Adrenal gland (tissue), 12 donors: ENCODE measurements around the gene HYI. TPM values are rescaled to one million over a fixed set of nuclear protein-coding genes. Genes with fewer than 3 reads are reported as not detected.
"Not testable (repeated sequence)": the region's sequence is repeated elsewhere in the genome, so short reads cannot be mapped to it uniquely, and the experiment has no call there.

ENCODE experiments used
- DNase-seq, 7 donors: peaks; one replicate each; pipeline ENCODE4 v3.0.0-alpha.2; 2019 to 2020
- H3K27ac ChIP-seq, 5 donors: fragments of 200-600 bp; sonication (generic) in 4 of 5; 1 replicate in 3 of 5; 2 replicates in 2 of 5; pipeline versions ENCODE4 v1.5.1 to v1.8.0; 2016 to 2020; ENCODE audit warnings: mild to moderate bottlenecking in 1 of 5
- H3K27me3 ChIP-seq: fragments of 200-600 bp; 2 replicates; pipeline ENCODE4 v1.8.0; 2021
- H3K36me3 ChIP-seq, 2 donors: fragments of 200-600 bp; replicated peaks in 1 of 2; 1 replicate in 1 of 2; 2 replicates in 1 of 2; pipeline versions ENCODE4 v1.5.1 to v1.8.0; 2018 to 2022
- H3K4me1 ChIP-seq, 2 donors: fragments of 200-600 bp; replicated peaks in 1 of 2; 1 replicate in 1 of 2; 2 replicates in 1 of 2; pipeline versions ENCODE4 v1.5.1 to v1.8.0; 2018 to 2021
- H3K4me3 ChIP-seq, 4 donors: fragments of 200-600 bp; sonication (generic) in 3 of 4; one replicate each; pipeline ENCODE4 v1.5.1; 2016 to 2018
- H3K9me3 ChIP-seq, 3 donors: fragments of 200-600 bp; sonication (generic) in 1 of 3; replicated peaks in 1 of 3; 1 replicate in 2 of 3; 2 replicates in 1 of 3; pipeline versions ENCODE4 v1.5.1 to v1.8.0; 2016 to 2021
- POLR2A ChIP-seq, 2 donors: fragments of 450-650 bp; IDR thresholded peaks; one replicate each; pipeline ENCODE4 v1.6.1; 2017; ENCODE audit warnings: antibody characterized with exemption in 2 of 2, mild to moderate bottlenecking in 2 of 2, moderate library complexity in 1 of 2
- WGBS, 4 donors: extraction: QIAGEN DNeasy Blood & Tissue Kit in 2 of 4; methylation state at CpG; one replicate each; pipeline versions ENCODE4 v1.1.5 to v1.1.7; 2013 to 2017; 5-methylcytosine and 5-hydroxymethylcytosine counted together
- intact Hi-C, 2 donors: fragments of 100-400 bp; cut with DNase I; formaldehyde crosslinking; loops; one replicate each; pipeline versions ENCODE4 v1.14.1 to v1.15.0; 2022 to 2023
- polyA plus RNA-seq, 3 donors: library from polyadenylated mRNA; stranded (reverse); fragments of 200-250 nt in 2 of 3; fragments of 350-450 nt in 1 of 3; fragmentation: Illumina TruSeq in 1 of 3; extraction: RNeasy Lipid Tissue Mini Kit (QIAGEN cat#74804) in 1 of 3; gene quantifications; one replicate each; pipeline ENCODE4 v1.2.3, GENCODE V29; 2013 to 2014
- total RNA-seq, 9 donors: library from RNA; depleted of rRNA in 4 of 9; stranded (reverse); fragments of >200 nt in 4 of 9; fragments of 120-200 nt in 1 of 9; fragmentation: NEBNext Ultra II Directional in 1 of 9; extraction: Animal tissue kit (Norgen Biotek cat#: 25700) in 1 of 9; gene quantifications; one replicate each; pipeline versions ENCODE4 v1.1.0 to v1.2.4, GENCODE V29; 2013 to 2023
- TF ChIP-seq, protein P1 (sequence below), 6 experiments: fragments of 450-650 bp in 4 of 6; fragments of 200-600 bp in 2 of 6; sonication (generic) in 1 of 6; IDR thresholded peaks; 1 replicate in 5 of 6; 2 replicates in 1 of 6; pipeline versions ENCODE4 v1.5.1 to v1.8.0; 2016 to 2021; ENCODE audit warnings: antibody characterized with exemption in 6 of 6, mild to moderate bottlenecking in 2 of 6, moderate library complexity in 1 of 6
- donor health status: healthy with polysubstance abuse.
- donor health status: Bipolar disorder and iron deficiency.
- donor health status: DM: yes; HTN: yes; CAD: no.
- donor health status: DM: no; HTN: no; CAD: no.
- donor health status: DM: no; HTN: no; CAD: no.
- donor health status: DM: yes; HTN: yes; CAD: no.

HYI gene
- total and polyA plus RNA-seq, 12 donors = 24.7 to 209 (median 51.9) TPM

DNA sequence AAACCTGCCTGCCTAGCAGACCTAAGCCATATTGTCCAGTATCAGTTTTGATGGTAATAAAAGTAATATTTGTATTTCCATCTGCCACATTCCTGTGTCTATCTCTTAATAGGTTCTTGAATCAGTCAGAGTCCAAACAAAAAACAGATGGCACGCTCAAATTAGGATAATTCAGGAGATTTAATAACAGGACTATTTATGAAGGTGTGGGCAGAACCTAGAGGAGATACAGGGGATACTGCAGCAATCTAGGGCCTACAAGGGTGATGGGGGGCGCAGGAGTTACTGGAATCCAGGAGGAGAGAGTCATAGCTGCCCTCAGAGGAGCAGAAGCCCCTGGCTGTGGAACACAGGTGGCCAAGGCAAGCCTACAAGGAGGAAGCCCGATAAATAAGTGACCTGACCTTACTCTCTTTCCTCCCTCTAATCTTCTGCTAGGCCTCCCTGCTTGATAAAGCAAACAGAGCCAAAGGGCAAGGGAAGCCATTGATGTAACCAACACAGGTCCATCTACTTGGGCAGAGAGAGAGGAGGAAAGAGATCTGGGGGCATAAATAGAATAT is 11.9 kb upstream of the HYI start:
- no peak overlapping the region for H3K4me3 ChIP-seq
- H3K4me1 ChIP-seq = peaks cover 0 to 5% of the 10 kb centered on the region in 2 donors
- no peak for DNase-seq
- H3K27me3 ChIP-seq = no peaks in the 10 kb centered on the region
- no peak overlapping the region for H3K27ac ChIP-seq
- WGBS, 4 donors = 78 to 93% (median 81%) methylated on average over 3 of the region's 3 CpGs
- intact Hi-C loops = no loop called here
- H3K9me3 ChIP-seq = no peaks in the 10 kb centered on the region
- no peaks in the 10 kb centered on the region for H3K36me3 ChIP-seq
- no peak for TF ChIP-seq POLR2A (IDR thresholded peaks at IDR 0.05)
- TF ChIP-seq, protein P1, sequence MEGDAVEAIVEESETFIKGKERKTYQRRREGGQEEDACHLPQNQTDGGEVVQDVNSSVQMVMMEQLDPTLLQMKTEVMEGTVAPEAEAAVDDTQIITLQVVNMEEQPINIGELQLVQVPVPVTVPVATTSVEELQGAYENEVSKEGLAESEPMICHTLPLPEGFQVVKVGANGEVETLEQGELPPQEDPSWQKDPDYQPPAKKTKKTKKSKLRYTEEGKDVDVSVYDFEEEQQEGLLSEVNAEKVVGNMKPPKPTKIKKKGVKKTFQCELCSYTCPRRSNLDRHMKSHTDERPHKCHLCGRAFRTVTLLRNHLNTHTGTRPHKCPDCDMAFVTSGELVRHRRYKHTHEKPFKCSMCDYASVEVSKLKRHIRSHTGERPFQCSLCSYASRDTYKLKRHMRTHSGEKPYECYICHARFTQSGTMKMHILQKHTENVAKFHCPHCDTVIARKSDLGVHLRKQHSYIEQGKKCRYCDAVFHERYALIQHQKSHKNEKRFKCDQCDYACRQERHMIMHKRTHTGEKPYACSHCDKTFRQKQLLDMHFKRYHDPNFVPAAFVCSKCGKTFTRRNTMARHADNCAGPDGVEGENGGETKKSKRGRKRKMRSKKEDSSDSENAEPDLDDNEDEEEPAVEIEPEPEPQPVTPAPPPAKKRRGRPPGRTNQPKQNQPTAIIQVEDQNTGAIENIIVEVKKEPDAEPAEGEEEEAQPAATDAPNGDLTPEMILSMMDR (IDR thresholded peaks at IDR 0.05) = no peak

DNA sequence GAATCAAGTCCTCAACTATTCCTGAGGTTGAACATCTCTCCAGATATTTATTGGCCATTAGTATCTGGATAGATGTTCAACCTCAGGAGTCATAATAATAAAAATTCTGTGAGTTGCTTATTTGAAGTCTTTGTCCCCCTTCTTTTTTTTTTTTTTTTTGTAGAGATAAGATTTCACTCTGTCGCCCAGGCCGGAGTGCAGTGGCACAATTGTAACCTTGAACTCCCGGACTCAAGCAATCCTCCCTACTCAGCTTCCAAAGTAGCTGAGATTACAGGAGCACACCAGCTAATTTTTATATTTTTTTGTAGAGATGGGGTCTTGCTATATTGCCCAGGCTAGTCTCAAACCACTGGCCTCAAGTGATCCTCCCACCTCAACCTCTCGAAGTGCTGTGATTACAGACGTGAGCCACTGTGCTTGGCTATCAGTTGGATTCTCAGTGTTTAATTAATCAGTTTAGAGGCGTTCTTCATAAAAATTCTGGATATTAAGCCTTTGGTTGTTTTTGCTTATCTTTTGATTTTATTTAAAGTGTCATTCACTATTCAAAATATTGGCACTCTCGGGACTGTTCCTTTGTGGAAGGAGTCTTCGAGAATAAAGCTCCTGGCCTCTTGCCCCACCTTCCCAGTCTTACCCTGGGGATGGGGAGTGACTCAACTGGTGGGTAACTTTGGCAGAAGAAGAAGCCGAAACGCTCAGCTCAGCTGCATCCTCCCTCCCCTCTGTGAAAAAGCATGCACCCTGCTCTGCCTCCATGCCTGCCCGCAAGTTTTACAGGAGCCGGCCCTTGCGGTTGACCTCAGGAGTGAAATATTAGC is 11.2 kb upstream of the HYI start:
- Histone ChIP-seq H3K4me3 (no peak overlapping the region), H3K27ac (no peak overlapping the region), H3K4me1 (peaks cover 0 to 5% of the 10 kb centered on the region in 2 donors), H3K27me3 (no peaks in the 10 kb centered on the region), H3K9me3 (no peaks in the 10 kb centered on the region), H3K36me3 (no peaks in the 10 kb centered on the region)
- peak in 1 of 7 donors; percentile 61 for DNase-seq
- intact Hi-C loops = no loop called here
- 69 to 76% (median 73%) methylated on average over 13 of the region's 13 CpGs for WGBS, 4 donors
- TF ChIP-seq, protein P1 (IDR thresholded peaks at IDR 0.05) = no peak
- TF ChIP-seq POLR2A (IDR thresholded peaks at IDR 0.05) = no peak

DNA sequence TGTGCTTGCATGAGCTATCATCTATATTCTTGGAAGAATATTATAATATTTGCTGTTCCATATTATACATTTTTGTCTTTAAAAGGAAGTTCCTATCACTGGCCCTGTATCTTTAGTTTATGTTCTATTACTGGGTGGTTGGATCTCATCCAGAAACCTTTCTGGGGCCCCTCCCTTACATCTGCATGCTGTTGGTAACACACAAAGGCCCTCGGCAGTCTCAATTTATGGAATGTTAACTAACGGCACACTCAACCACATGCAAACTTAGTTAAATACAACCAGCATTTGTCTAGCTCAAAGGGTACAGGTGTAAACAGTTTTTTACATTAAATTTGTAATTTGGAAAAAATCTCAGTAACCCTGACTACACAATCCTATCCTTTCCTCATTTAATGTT is 9.7 kb upstream of the HYI start:
- no peaks in the 10 kb centered on the region for H3K27me3 ChIP-seq
- no peak for DNase-seq
- WGBS, 4 donors = 79 to 92% (median 87%) methylated on average over 2 of the region's 2 CpGs
- H3K27ac ChIP-seq = no peak overlapping the region
- no peaks in the 10 kb centered on the region for H3K9me3 ChIP-seq
- H3K36me3 ChIP-seq = no peaks in the 10 kb centered on the region
- H3K4me3 ChIP-seq = no peak overlapping the region
- intact Hi-C loops = no loop called here
- H3K4me1 ChIP-seq = peaks cover 0 to 5% of the 10 kb centered on the region in 2 donors
- TF ChIP-seq, protein P1 (IDR thresholded peaks at IDR 0.05) = no peak
- TF ChIP-seq POLR2A (IDR thresholded peaks at IDR 0.05) = no peak

DNA sequence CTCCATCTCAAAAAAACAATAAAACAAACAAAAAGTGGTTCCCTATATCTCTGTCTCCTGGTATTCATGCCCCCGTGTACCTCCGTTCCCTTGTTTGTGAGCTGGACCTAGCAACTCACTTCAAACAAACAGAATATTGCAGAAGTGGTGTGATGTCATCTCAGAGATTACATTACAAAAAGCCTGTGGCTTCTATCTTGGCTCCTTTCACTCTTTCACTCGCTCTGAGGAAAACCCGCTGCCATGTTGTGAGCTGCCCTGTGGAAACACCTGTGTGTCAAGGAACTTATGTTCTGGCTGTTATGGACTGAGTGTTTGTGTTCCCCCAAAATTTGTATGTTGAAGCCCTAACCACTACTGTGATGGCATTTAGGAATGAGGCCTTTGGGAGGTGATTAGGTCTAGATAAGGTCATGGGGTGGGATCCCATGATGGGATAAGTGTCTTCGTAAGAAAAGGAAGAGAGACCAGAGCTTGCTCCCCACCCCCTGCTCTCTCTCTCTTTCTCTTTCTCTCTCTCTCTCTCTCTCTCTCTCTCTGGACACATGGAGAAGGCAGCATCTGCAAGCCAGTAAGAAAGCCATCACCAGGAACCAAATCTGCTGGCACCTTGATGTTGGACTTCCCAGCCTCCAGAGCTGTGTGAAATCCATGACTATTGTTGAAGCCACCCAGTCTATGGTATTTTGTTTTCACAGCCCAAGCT is 7.4 kb upstream of the HYI start:
- intact Hi-C loops = no loop called here
- Histone ChIP-seq H3K27ac (no peak overlapping the region), H3K36me3 (no peaks in the 10 kb centered on the region), H3K4me3 (no peak overlapping the region), H3K27me3 (no peaks in the 10 kb centered on the region), H3K4me1 (peaks cover 0 to 5% of the 10 kb centered on the region in 2 donors), H3K9me3 (no peaks in the 10 kb centered on the region)
- no peak for DNase-seq
- 89 to 99% (median 92%) methylated on average over 5 of the region's 5 CpGs for WGBS, 4 donors
- TF ChIP-seq, protein P1 (IDR thresholded peaks at IDR 0.05) = no peak
- no peak for TF ChIP-seq POLR2A (IDR thresholded peaks at IDR 0.05)

DNA sequence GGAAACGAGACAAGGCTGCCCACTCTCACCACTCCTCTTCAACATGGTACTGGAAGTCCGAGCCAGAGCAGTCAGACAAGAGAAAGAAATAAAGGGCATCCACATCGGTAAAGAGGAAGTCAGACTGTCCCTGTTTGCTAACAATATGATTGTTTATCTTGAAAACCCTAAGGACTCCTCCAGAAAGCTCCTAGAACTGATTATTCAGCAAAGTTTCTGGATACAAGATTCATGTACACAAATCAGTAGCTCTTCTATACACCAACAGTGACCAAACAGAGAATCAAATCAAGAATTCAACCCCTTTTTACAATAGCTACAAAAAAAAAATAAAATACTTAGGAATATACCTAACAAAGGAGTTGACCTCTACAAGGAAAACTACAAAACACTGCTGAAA is 4.6 kb upstream of the HYI start:
- DNase-seq, H3K4me1 ChIP-seq, intact Hi-C loops, H3K27me3 ChIP-seq, H3K36me3 ChIP-seq, H3K9me3 ChIP-seq, H3K27ac ChIP-seq, H3K4me3 ChIP-seq: not testable (repeated sequence)
- 79 to 90% (median 86%) methylated on average over 3 of the region's 3 CpGs for WGBS, 4 donors
